ENCODE results near the gene MDFI. TPM values are rescaled to one million over a fixed set of nuclear protein-coding genes. Genes with fewer than 3 reads are reported as not detected.

The MDFI gene
- total RNA-seq, 1 experiment from 2014 or later: not detected

DNA sequence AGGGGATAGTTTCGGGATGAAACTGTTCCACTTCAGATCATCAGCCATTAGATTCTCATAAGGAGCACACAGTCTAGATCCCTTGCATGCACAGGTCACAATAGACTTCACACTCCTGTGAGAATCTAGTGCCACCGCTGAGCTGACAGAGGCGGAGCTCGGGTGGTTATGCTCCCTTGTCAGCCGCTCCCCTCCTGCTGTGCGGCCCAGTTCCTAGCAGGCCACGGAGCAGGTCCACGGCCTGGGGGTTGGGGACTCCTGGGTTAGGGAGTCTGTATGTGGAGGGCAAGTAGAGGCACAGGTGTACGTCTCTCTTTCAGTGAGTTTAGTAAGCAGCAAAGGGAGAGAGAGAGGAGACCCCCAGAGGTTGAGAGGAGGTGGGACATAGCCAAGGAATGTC is 30.5 kb upstream of the MDFI start:
- H3K9me3 Mint-ChIP-seq (ENCODE audit: unreplicated experiment): peaks cover 20% of the 10 kb centered on the region
- peaks cover 6% of the 10 kb centered on the region for H3K9me3 ChIP-seq
- H3K27ac Mint-ChIP-seq (ENCODE audit: unreplicated experiment): no peak overlapping the region
- intact Hi-C loops (cut with micrococcal nuclease; ENCODE audit: unreplicated experiment): no loop called here
- peaks cover 21% of the 10 kb centered on the region for H3K4me1 Mint-ChIP-seq (ENCODE audit: low read depth, unreplicated experiment)
- TF ChIP-seq, protein P1, sequence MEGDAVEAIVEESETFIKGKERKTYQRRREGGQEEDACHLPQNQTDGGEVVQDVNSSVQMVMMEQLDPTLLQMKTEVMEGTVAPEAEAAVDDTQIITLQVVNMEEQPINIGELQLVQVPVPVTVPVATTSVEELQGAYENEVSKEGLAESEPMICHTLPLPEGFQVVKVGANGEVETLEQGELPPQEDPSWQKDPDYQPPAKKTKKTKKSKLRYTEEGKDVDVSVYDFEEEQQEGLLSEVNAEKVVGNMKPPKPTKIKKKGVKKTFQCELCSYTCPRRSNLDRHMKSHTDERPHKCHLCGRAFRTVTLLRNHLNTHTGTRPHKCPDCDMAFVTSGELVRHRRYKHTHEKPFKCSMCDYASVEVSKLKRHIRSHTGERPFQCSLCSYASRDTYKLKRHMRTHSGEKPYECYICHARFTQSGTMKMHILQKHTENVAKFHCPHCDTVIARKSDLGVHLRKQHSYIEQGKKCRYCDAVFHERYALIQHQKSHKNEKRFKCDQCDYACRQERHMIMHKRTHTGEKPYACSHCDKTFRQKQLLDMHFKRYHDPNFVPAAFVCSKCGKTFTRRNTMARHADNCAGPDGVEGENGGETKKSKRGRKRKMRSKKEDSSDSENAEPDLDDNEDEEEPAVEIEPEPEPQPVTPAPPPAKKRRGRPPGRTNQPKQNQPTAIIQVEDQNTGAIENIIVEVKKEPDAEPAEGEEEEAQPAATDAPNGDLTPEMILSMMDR (IDR thresholded peaks at IDR 0.05; ENCODE audit: insufficient read depth in 1 of 2, low read depth in 1 of 2, low read length in 1 of 2, severe bottlenecking in 1 of 2, unreplicated experiment in 1 of 2): no peak
- no peaks in the 10 kb centered on the region for H3K27me3 Mint-ChIP-seq (ENCODE audit: insufficient read depth, unreplicated experiment)
- no TSS peak for BruUV-seq (replicated peaks)
- H3K4me3 ChIP-seq (ENCODE audit: low read depth, low read length): no peak overlapping the region
- DNase-seq: peak in 1 of 2 experiments; percentile 18
- peaks cover 20% of the 10 kb centered on the region for H3K36me3 Mint-ChIP-seq (ENCODE audit: insufficient read depth, unreplicated experiment)
- H3K27me3 ChIP-seq (replicated peaks; ENCODE audit: control insufficient read depth, insufficient read depth, low read length): no peaks in the 10 kb centered on the region
- ChIA-PET POLR2A (no interaction called here), CTCF (interaction anchor here (0.5 kb wide), 1 partner anchor 237 kb away, joined by 3 read pairs; no protein-coding TSS in a partner anchor)
- H3K4me3 Mint-ChIP-seq (ENCODE audit: unreplicated experiment): no peak overlapping the region
- no peaks in the 10 kb centered on the region for H3K36me3 ChIP-seq (ENCODE audit: control insufficient read depth, insufficient read depth, low read length)
- H3K4me1 ChIP-seq: no peaks in the 10 kb centered on the region

DNA sequence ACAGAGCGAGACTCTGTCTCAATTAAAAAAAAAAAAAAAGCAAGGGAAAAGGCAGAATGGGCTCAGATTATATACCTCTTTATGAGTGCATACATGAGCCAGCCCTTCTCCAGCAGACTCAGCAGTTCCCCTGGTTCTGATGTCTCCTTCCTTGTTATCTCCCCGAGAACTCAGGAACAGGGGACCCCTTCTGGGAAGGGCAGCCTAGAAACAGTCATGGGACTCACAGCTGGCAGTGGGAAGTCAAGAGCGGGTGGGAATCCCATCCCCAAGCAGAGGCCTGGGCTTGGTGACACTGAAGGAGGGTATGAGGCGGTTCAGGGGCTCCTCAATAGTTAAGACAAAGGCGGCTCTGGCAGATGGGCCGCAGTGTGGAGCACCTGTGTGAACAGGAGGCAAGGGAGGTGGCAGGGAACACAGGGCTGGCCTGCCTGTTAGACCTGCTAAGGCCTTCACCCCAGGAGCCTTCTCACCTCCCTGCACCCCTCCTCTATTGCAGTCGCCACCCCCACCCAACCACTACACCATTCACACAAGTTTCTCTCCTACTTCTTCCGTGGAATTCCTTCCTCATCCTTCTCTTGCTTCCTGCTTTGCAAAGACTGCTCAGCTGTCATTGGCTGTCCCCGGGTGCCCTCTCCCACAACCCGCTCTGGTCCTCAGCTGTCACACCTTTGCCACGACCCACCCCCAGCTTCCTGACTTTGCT is 29.7 kb upstream of the MDFI start:
- no peaks in the 10 kb centered on the region for H3K27me3 ChIP-seq (replicated peaks; ENCODE audit: control insufficient read depth, insufficient read depth, low read length)
- no peaks in the 10 kb centered on the region for H3K4me1 ChIP-seq
- intact Hi-C loops (cut with micrococcal nuclease; ENCODE audit: unreplicated experiment): no loop called here
- no TSS peak for BruUV-seq (replicated peaks)
- peaks cover 29% of the 10 kb centered on the region for H3K9me3 Mint-ChIP-seq (ENCODE audit: unreplicated experiment)
- H3K4me3 ChIP-seq (ENCODE audit: low read depth, low read length): no peak overlapping the region
- TF ChIP-seq, protein P1 (IDR thresholded peaks at IDR 0.05; ENCODE audit: insufficient read depth in 1 of 2, low read depth in 1 of 2, low read length in 1 of 2, severe bottlenecking in 1 of 2, unreplicated experiment in 1 of 2): no peak
- H3K27me3 Mint-ChIP-seq (ENCODE audit: insufficient read depth, unreplicated experiment): no peaks in the 10 kb centered on the region
- CTCF ChIA-PET: no interaction called here
- H3K36me3 ChIP-seq (ENCODE audit: control insufficient read depth, insufficient read depth, low read length): no peaks in the 10 kb centered on the region
- peak in 1 of 2 experiments; percentile 27 for DNase-seq
- no peak overlapping the region for H3K27ac Mint-ChIP-seq (ENCODE audit: unreplicated experiment)
- POLR2A ChIA-PET: interaction anchor here (0.5 kb wide), 1 partner anchor 74 kb away, joined by 4 read pairs; no protein-coding TSS in a partner anchor
- H3K4me1 Mint-ChIP-seq (ENCODE audit: low read depth, unreplicated experiment): peaks cover 18% of the 10 kb centered on the region
- H3K4me3 Mint-ChIP-seq (ENCODE audit: unreplicated experiment): no peak overlapping the region
- H3K9me3 ChIP-seq: peaks cover 7% of the 10 kb centered on the region
- H3K36me3 Mint-ChIP-seq (ENCODE audit: insufficient read depth, unreplicated experiment): peaks cover 14% of the 10 kb centered on the region

DNA sequence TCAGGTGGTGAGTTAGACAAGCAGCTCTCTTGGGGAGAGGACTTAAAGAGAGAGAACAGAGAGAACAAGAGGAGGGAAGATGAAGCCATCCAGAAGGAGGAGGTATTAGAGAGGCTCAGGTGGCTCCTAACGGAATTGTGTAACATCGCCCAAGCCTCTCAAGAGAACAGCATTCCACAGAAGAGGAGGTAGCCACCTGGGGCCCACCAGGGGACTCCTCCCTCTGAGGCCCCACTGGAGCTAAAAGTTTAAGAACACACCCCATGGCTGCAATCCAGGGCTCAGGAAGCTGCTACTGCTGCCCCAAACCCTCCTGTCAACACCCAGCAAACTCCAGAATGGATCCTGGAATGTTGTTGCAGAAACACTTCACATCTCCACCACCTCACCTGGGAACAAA is 23.6 kb upstream of the MDFI start:
- Mint-ChIP-seq H3K27ac (ENCODE audit: unreplicated experiment) (no peak overlapping the region), H3K27me3 (ENCODE audit: insufficient read depth, unreplicated experiment) (no peaks in the 10 kb centered on the region), H3K9me3 (ENCODE audit: unreplicated experiment) (peaks cover 37% of the 10 kb centered on the region), H3K4me1 (ENCODE audit: low read depth, unreplicated experiment) (peaks cover 14% of the 10 kb centered on the region), H3K4me3 (ENCODE audit: unreplicated experiment) (no peak overlapping the region), H3K36me3 (ENCODE audit: insufficient read depth, unreplicated experiment) (peaks cover 5% of the 10 kb centered on the region)
- H3K36me3 ChIP-seq (ENCODE audit: control insufficient read depth, insufficient read depth, low read length): no peaks in the 10 kb centered on the region
- no peaks in the 10 kb centered on the region for H3K4me1 ChIP-seq
- no TSS peak for BruUV-seq (replicated peaks)
- POLR2A ChIA-PET: no interaction called here
- peaks cover 7% of the 10 kb centered on the region for H3K9me3 ChIP-seq
- no peak for DNase-seq
- no peak overlapping the region for H3K4me3 ChIP-seq (ENCODE audit: low read depth, low read length)
- TF ChIP-seq, protein P1 (IDR thresholded peaks at IDR 0.05; ENCODE audit: insufficient read depth in 1 of 2, low read depth in 1 of 2, low read length in 1 of 2, severe bottlenecking in 1 of 2, unreplicated experiment in 1 of 2): no peak
- intact Hi-C loops (cut with micrococcal nuclease; ENCODE audit: unreplicated experiment): no loop called here
- CTCF ChIA-PET: interaction anchor here (0.8 kb wide), 1 partner anchor 13 kb away, joined by 3 read pairs; no protein-coding TSS in a partner anchor
- H3K27me3 ChIP-seq (replicated peaks; ENCODE audit: control insufficient read depth, insufficient read depth, low read length): no peaks in the 10 kb centered on the region
